Retinal pigment epithelial cell (primary cell): ENCODE data around the gene DZIP1.

Source experiments
- DNase-seq: peaks from one replicate; pipeline ENCODE4 v3.0.0-alpha.2; 2010; ENCODE audit warnings: low read depth
- H3K4me3 ChIP-seq: 2 replicates; pipeline ENCODE4 v1.5.1; 2011; ENCODE audit warnings: mild to moderate bottlenecking, low read length, control low read depth, moderate library complexity
- CTCF ChIP-seq: conservative IDR thresholded peaks from 2 replicates; pipeline ENCODE4 v1.5.1; 2011; ENCODE audit warnings: low read depth, low read length, control low read depth, inconsistent platforms

DZIP1 gene

GRCh38 chr13:95535243-95535642 is 109.3 kb downstream of the DZIP1 start:
- no peak overlapping the region for H3K4me3 ChIP-seq
- DNase-seq = peak; percentile 38
- TF ChIP-seq CTCF = no peak

GRCh38 chr13:95533545-95534160 is 110.9 kb downstream of the DZIP1 start:
- H3K4me3 ChIP-seq = no peak overlapping the region
- TF ChIP-seq CTCF = no peak
- DNase-seq = no peak

- H3K4me3 ChIP-seq = no peak overlapping the region
- DNase-seq = peak; percentile 69
- TF ChIP-seq CTCF = no peak
Measured at GRCh38 chr13:95530178-95530577, 114.3 kb downstream of the DZIP1 start.
